HG03066 (cell line): ENCODE measurements around the gene MED12L.
"Not testable (repeated sequence)": the region's sequence is repeated elsewhere in the genome, so short reads cannot be mapped to it uniquely, and the experiment has no call there.

Source experiments
- ATAC-seq: cut with Tn5 transposase; IDR thresholded peaks from one replicate; pipeline ENCODE4 v1.9.1; 2021; ENCODE audit warnings: low read depth; ENCODE audit not compliant: unreplicated experiment

The MED12L gene

DNA sequence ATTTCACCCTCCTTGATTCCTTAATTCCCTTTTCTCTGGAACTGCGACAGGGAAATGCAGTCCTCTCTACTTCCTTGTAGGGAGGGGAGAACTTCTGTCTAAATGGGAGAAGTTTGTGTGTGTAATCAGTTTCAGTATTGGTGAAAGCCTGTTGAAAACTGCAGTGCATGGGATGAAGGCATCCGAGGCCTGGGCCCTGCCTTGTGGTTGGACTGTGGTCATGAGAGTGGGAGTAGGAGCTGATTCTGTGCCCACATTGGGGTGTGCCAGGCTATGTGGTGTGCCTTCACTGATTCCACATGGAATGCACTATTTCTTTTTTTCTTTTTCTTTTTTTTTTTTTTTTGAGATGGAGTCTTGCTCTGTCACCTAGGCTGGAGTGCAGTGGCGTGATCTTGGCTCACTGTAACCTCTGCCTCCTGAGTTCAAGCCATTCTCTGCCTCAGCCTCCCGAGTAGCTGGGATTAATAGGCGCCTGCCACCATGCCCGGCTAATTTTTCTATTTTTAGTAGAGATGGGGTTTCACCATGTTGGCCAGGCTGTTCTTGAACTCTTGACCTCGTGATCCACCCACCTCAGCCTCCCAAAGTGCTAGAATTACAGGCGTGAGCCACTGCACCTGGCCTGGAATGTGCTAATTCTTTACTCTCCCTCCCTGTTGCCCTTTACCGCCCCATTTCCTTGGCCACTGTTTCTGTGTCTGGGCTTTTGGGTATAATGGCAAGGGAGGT is 84.7 kb downstream of the MED12L start:
- ATAC-seq = not testable (repeated sequence)

DNA sequence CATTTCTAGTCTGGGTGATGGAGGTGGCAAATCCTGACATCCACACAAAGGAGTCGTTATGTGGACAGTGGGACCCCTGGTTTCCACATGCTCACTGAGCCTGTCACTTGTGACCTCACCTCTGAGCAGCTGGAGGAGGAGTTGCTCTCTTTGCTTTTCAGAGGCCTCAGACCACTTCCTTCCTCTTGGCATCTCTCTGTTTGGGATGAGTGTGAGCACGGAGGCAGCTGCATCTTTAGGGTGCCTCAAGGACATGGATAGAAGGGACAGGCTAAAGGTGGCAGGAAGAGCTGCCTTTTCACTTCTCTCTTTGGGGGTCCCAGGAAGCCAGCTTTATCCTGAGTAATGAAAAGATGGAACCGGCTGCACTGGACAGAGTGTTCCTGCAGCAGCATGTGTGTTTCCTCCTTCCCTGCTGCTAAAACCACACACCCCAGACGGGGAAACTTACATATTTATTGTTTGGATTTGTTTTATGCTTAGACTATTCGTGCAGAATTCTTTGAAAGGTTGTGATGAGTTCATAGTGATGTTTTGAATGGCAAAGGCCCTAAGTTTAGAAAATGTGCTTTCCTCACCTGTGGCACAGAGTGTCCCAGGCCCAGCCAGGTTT is 85.8 kb downstream of the MED12L start:
- ATAC-seq = no peak

DNA sequence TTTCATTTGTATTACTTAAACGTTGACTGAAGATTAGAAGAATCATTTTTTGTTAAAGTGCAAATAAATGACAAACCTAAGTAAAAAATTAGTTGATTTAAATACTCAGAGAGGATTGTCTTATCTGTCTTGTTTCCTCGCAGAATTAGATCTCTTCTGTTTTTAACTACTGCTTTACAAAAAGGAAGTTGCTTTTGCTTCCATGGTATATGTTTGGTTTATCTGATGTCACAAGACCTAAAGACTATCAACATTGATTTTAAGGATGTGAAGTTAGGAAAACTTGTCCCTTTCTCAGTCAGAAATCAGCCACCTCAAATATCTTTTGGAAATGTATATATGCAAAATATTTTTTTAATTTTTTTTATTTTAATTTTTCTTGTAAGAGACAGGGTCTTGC is 88.9 kb downstream of the MED12L start:
- ATAC-seq = no peak

GRCh38 chr3:151175952-151176351 is 90.5 kb downstream of the MED12L start:
- no peak for ATAC-seq

GRCh38 chr3:151178208-151178845 is 92.9 kb downstream of the MED12L start:
- ATAC-seq = no peak

DNA sequence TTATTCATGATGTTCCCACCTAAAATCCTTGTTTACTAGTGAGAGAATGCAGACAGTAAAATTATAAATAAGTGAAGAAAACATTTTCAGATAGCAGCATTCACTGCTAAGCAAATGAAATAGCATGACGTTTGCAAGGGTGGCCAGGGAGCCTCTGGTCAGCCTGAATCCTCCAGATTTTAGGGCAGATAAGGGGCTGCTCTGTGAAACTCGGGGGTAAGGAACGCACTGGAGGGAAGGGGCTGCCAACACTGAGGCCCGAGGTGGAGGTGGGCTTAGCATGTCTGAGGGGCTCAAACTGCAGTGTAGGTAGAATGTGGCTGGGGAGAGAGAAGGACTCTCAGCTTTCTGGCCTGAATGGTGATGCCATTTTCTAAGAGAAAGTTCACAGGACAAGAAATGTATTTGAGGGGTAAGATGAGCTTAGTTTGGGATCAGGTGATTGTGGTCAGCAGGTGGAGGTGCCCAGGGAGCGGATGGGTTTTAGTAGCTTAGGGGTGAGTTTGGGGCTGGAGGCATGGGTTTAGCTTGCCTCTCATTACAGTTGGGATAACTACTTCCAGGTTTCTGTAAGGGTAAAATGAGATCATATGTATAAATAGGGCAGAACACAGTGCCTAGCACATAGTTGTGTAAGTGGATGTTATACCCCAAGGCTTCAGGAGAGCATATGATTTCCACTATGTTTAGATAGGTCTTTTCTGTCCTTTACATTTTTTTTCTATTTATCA is 97.0 kb downstream of the MED12L start:
- no peak for ATAC-seq

DNA sequence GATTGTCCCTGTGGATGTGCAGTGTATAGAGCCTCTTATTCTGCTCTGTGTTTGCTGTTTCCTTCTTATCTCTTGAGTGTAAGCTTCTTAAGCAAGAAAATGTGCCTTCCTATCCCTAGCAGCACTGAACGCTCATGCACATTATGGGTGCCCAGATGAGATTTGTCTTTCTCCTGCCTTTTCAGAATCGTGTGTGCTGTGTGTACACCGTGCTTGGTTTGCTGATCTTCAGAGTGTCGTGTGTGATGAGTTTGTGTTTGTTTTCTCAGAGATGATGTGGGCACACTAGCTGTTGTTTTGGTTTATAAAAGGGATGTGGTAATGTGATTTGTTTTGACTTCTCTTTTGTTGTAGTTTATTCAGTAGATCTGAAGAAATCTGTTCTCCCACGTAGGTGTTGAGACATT is 97.8 kb downstream of the MED12L start:
- no peak for ATAC-seq

GRCh38 chr3:151191095-151191494 is 105.6 kb downstream of the MED12L start:
- ATAC-seq = no peak

GRCh38 chr3:151192545-151192944 is 107.1 kb downstream of the MED12L start:
- no peak for ATAC-seq

GRCh38 chr3:151195826-151196225 is 110.4 kb downstream of the MED12L start:
- no peak for ATAC-seq

- no peak for ATAC-seq
Observed at GRCh38 chr3:151196434-151196833, 111.0 kb downstream of the MED12L start.

GRCh38 chr3:151197228-151197627 is 111.8 kb downstream of the MED12L start:
- no peak for ATAC-seq

DNA sequence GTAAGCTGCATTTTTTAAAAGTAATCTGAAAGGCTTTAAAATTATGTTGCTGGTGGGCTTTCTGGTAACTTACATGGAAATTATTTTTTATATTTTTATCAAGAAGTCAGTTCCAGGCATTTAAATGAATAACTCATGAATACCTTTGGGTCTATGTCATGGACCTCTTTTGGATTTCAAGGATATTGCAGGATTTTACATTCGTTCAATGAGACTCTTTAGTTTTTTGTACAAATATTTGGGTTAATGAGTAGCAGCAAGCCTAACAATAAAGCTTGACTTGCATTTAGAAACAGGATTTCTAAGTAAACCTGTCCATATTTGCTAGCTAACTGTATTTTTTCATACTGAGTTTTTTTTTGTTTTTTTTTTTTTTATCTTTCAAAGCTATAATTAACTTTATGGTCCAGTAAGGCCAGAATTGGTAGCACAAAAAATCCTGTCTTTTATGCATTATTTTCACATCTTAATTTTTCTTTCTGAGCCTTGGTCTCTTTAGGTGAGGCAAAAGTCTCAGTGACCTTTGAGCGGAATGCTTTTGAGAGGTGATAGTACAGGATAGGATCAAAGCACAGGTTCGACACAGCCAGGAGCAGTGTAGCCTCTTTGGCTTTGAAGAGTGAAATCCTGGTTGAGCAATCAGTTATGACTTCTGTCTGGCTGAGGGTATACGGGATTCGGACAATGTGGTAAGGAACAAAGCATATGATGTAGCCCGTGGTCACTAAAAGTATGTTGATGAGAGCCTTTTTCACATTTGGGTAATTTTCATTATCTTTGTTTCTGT is 112.7 kb downstream of the MED12L start:
- no peak for ATAC-seq

GRCh38 chr3:151198849-151199248 is 113.4 kb downstream of the MED12L start:
- ATAC-seq = no peak

DNA sequence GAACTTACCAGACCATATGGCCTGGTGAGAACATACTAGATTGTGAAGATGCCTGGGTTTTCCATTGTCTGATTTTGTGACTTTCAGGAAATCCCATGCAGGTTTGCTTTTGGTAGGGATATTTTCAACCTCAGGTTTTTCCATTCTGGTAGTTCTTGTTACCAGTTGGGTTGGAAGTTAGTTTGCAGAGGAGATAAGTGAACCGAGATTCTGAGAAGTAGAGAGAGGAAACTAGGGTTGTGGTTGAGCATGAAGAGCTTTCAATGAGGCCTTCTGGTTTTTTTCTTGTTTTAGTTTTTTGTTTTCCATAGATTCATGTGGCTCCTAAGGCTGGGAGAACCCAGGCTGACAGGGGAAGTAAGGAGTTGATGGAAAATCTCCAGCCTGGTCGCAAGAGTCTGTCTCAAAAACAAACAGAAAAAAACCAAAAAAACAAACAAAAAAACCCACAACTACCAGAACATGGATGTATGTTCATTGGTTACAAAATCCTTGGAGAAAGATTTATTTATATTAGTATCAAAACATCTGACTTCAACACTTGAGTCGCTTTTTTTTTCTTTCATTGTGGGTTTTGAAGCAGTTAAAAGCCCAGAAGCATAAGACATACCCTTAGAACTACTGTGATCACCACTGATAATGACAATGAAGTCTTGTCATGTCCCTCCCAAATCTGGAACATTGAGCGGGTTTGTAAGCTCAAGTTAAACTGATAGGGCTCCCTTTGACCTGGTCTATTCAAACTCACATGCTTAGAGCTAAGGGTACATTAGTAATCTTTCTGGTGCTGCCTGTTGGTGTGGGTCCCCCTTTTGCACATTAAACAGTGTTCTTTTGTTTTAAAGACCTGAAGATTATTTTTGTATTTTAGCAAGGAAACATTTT is 114.3 kb downstream of the MED12L start:
- no peak for ATAC-seq

GRCh38 chr3:151200586-151200985 is 115.1 kb downstream of the MED12L start:
- no peak for ATAC-seq

DNA sequence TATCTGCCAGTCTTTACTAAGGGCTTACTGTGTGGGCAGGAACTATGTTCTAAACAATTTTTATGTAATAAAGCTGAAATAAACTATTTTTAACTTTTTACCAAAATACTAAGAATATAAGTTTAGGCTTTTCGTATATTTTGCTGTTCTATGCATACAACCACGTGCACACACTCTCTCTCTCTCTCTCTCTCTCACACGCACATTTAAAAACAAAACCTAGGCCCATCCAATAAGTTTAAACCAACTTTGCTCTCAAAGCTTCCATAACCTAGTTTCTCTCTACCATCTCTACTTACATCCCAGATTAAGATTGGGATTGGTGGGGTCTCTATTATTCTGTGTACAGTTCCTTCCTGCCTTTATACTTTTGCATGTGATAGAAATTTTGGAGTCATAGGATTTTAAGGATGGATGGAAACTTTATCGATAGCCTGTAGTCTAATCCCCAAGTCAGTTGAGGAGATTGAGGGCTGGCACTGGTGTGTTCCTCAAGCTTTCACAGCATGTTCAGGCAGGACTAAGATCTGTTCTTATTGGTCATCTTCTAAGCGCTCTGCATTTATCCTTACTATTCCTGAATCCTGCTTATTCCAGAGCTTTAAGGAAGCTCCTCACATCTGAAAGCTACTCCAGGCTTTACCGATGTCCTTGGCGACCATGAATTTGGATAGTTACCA is 115.7 kb downstream of the MED12L start:
- no peak for ATAC-seq

- peak; percentile 91 for ATAC-seq
Observed at GRCh38 chr3:151203051-151203420, 117.6 kb downstream of the MED12L start, which contains the start of gene GPR171. TSS of gene GPR171 (minus strand) at chr3:151203216. CDS start at chr3:151199386, 3,830 bp downstream.
